DOHH2 (cell line): Measurements from ENCODE around the gene IER5.

ENCODE experiments used
- H3F3A ChIP-seq: fragments of 200-600 bp; sonication (generic), shearing (Covaris generic); 2 replicates; pipeline ENCODE4 v1.6.0; 2016; ENCODE audit warnings: antibody characterized with exemption, mild to moderate bottlenecking; ENCODE audit not compliant: control insufficient read depth, insufficient read depth
- H3K27ac ChIP-seq: fragments of 200-600 bp; sonication (generic); 2 replicates; pipeline ENCODE4 v1.5.1; 2014; ENCODE audit warnings: low read depth, mild to moderate bottlenecking, low read length, moderate library complexity
- H3K27me3 ChIP-seq: fragments of 200-600 bp; sonication (generic); 2 replicates; pipeline ENCODE4 v1.6.1; 2014; ENCODE audit warnings: mild to moderate bottlenecking, low read length, mixed read lengths; ENCODE audit not compliant: control insufficient read depth
- H3K36me3 ChIP-seq: fragments of 200-600 bp; sonication (generic); 2 replicates; pipeline ENCODE4 v1.6.1; 2014; ENCODE audit warnings: mild to moderate bottlenecking, low read length, moderate library complexity, mixed read lengths; ENCODE audit not compliant: control insufficient read depth
- H3K4me1 ChIP-seq: fragments of 200-600 bp; sonication (generic); 2 replicates; pipeline ENCODE4 v1.6.1; 2014; ENCODE audit warnings: mild to moderate bottlenecking, low read length, mixed read lengths; ENCODE audit not compliant: control insufficient read depth
- H3K4me2 ChIP-seq: fragments of 200-600 bp; sonication (generic); 2 replicates; pipeline ENCODE4 v1.6.0; 2014; ENCODE audit warnings: mild to moderate bottlenecking, low read length, moderate library complexity
- H3K4me3 ChIP-seq: fragments of 200-600 bp; sonication (generic); 2 replicates; pipeline ENCODE4 v1.5.1; 2014; ENCODE audit warnings: mild to moderate bottlenecking, low read length, mixed read lengths
- H3K79me2 ChIP-seq: fragments of 200-600 bp; sonication (generic); 2 replicates; pipeline ENCODE4 v1.6.1; 2014; ENCODE audit warnings: mild to moderate bottlenecking, low read length, mixed read lengths; ENCODE audit not compliant: control insufficient read depth
- H3K9me2 ChIP-seq: fragments of 200-600 bp; sonication (generic); replicated peaks from 2 replicates; pipeline ENCODE4 v1.6.1; 2014; ENCODE audit warnings: mild to moderate bottlenecking, low read length, mixed read lengths; ENCODE audit not compliant: control insufficient read depth
- H3K9me3 ChIP-seq: fragments of 200-600 bp; sonication (generic); 2 replicates; pipeline ENCODE4 v1.6.1; 2014; ENCODE audit warnings: antibody characterized with exemption, low read length, mixed read lengths; ENCODE audit not compliant: control insufficient read depth, insufficient read depth
- H4K20me1 ChIP-seq: fragments of 200-600 bp; sonication (generic); 2 replicates; pipeline ENCODE4 v1.6.0; 2014; ENCODE audit warnings: low read depth, mild to moderate bottlenecking, antibody characterized with exemption, low read length, moderate library complexity; ENCODE audit not compliant: control insufficient read depth, insufficient read depth
- EZH2phosphoT487 ChIP-seq: fragments of 200-600 bp; sonication (generic); IDR thresholded peaks from 2 replicates; pipeline ENCODE4 v1.6.1; 2017; ENCODE audit warnings: borderline replicate concordance, mild to moderate bottlenecking, antibody characterized with exemption, low read length, moderate library complexity, mixed read lengths
- TF ChIP-seq, protein P1 (sequence below): fragments of 200-600 bp; sonication (generic); IDR thresholded peaks from one replicate; pipeline ENCODE4 v1.5.1; 2014; ENCODE audit warnings: antibody characterized with exemption, mild to moderate bottlenecking, low read depth, low read length; ENCODE audit not compliant: poor library complexity, severe bottlenecking

Gene IER5

DNA sequence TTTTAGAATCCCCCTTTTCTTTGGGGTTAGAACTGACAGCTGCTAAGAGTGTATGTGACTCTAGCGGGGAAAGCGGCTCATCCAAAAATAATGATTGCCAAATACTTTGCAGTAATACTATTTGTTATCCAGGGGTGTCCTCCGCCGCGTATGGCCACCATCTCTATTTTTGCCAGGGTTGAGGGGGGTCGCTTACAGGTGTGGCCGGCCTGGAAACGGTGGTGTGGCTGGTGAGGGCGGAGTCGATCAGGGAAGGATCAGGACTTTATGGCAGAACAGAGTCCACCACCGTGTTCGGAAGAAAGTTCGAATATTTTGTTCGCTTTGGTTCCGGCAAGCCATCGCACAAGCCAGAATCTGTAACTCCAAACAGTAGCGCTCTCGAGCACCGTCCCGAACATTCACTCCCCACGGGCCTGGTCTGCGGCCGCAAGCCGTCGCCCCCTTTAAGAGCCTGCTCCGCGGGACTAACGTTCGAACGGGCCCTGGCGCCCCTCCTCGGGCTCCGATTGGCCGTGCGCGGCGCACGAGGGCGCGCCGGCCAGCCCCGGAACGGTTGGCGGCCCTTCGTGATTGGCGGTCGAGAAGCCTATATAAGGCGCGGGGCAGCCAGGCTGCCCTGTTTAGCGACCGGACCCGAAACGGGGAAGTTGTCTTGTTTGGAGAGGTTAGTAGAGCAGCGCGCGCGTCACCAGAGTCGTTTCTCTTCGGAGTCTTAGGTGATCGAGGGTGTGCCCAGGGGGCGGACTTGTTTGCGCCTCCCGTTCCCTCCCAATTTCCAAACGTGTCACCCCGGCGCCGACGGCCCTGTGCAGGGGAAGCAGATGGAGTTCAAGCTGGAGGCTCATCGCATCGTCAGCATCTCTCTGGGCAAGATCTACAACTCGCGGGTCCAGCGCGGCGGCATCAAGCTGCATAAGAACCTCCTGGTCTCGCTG is at the start of gene IER5:
TSS of gene IER5 (plus strand) at position 622 of the 938 bp plus-strand sequence. CDS start at position 825, 203 bp downstream.
- peaks cover 42% of the 10 kb centered on the region for H3K79me2 ChIP-seq
- peak within 1 kb of the TSS; percentile 98 for H3K4me3 ChIP-seq
- peaks cover 17% of the 10 kb centered on the region for H4K20me1 ChIP-seq
- TF ChIP-seq, protein P1, sequence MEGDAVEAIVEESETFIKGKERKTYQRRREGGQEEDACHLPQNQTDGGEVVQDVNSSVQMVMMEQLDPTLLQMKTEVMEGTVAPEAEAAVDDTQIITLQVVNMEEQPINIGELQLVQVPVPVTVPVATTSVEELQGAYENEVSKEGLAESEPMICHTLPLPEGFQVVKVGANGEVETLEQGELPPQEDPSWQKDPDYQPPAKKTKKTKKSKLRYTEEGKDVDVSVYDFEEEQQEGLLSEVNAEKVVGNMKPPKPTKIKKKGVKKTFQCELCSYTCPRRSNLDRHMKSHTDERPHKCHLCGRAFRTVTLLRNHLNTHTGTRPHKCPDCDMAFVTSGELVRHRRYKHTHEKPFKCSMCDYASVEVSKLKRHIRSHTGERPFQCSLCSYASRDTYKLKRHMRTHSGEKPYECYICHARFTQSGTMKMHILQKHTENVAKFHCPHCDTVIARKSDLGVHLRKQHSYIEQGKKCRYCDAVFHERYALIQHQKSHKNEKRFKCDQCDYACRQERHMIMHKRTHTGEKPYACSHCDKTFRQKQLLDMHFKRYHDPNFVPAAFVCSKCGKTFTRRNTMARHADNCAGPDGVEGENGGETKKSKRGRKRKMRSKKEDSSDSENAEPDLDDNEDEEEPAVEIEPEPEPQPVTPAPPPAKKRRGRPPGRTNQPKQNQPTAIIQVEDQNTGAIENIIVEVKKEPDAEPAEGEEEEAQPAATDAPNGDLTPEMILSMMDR: no peak
- TF ChIP-seq EZH2phosphoT487: no peak
- peaks cover 43% of the 10 kb centered on the region for H3K4me1 ChIP-seq
- H3K4me2 ChIP-seq: peak within 1 kb of the TSS; percentile 78
- peak within 1 kb of the TSS; percentile 61 for H3K27ac ChIP-seq
- H3K9me2 ChIP-seq: no peaks in the 10 kb centered on the region
- H3K36me3 ChIP-seq: peaks cover 33% of the 10 kb centered on the region
- no peaks in the 10 kb centered on the region for H3K9me3 ChIP-seq
- H3K27me3 ChIP-seq: no peaks in the 10 kb centered on the region; the same call in 1 of the 2 replicates
- H3F3A ChIP-seq: peaks cover 17% of the 10 kb centered on the region

DNA sequence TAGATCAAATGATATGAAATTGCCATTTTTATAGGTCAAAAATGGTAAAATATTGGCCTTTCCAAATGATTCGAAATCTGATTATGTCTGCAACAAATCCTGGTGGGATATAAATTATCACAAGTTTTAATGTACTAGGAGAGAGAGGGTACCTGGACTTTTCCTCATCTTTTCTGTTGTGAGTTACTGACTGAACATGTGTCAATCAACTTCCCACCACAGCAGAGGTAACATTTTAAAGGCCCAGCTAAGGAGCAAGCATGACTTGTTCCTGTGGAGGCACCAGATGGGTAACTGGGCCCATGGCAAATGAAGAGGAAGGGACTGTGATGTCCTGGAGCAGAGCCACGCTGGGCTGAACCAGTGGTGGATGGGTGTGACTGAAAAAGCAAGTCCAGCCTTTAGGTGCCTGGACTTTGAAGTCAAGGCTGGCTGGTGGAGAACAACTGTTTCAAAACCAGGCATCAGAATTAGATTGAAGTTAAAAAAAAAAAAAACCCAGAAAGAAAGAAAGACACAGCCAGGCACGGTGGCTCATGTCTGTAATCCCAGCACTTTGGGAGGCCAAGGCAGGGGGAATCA is 48.1 kb upstream of the IER5 start:
- no peaks in the 10 kb centered on the region for H3F3A ChIP-seq
- H3K4me3 ChIP-seq: no peak overlapping the region
- no peak overlapping the region for H3K4me2 ChIP-seq
- H3K9me2 ChIP-seq: no peaks in the 10 kb centered on the region
- no peaks in the 10 kb centered on the region for H3K36me3 ChIP-seq
- H4K20me1 ChIP-seq: 0 out of 2 replicates have a peak, but pooled peaks cover 3% of the 10 kb centered on the region
- H3K27me3 ChIP-seq: no peaks in the 10 kb centered on the region
- TF ChIP-seq EZH2phosphoT487: no peak
- TF ChIP-seq, protein P1: no peak
- H3K27ac ChIP-seq: no peak overlapping the region
- no peaks in the 10 kb centered on the region for H3K9me3 ChIP-seq
- H3K79me2 ChIP-seq: peaks cover 10% of the 10 kb centered on the region
- peaks cover 13% of the 10 kb centered on the region for H3K4me1 ChIP-seq

DNA sequence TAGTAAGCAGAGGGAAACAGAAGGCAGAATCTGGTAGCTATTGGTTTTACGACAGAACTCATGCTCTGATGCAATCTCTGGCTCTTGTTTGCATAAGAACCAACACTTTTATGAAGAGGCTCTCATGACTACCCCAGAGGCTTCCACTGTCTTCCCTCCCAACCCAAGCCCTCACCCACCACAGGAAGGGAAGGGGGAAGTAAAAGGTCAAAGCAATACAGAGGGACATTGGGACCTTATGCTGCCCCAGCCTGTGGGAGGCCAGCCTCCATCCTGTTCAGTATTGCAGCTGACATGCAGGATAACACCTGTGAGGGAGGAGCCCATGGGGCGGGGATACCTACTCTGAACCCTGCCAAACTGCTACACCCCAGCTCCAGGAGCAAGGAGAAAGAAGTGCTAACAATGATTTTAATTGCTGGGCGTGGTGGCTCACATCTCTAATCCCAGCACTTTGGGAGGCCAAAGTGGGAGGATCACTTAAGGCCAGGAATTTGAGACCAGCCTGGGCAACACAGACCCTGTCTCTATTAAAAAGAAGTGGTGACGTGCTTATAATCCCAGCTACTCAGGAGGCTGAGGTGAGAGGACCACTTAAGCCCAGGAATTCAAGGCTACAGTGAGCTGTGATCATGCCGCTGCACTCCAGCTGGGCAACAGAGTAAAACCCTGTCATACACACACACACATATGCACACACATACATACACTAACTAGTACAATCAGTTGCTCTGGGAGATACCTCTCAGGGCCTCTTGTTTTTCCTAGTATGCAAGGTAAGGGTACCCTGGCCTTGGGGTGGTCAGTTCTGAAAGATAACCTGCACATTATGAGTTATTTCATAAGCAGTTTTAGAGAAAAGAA is 45.2 kb upstream of the IER5 start:
- Histone ChIP-seq H3K4me2 (no peak overlapping the region), H3K27ac (no peak overlapping the region), H3K9me3 (no peaks in the 10 kb centered on the region), H3K4me3 (no peak overlapping the region), H3F3A (no peaks in the 10 kb centered on the region), H3K9me2 (no peaks in the 10 kb centered on the region), H4K20me1 (0 out of 2 replicates have a peak, but pooled peaks cover 3% of the 10 kb centered on the region), H3K79me2 (no peaks in the 10 kb centered on the region), H3K27me3 (no peaks in the 10 kb centered on the region), H3K4me1 (0 out of 2 replicates have a peak, but pooled peaks cover 2% of the 10 kb centered on the region), H3K36me3 (no peaks in the 10 kb centered on the region)
- TF ChIP-seq, protein P1: no peak
- no peak for TF ChIP-seq EZH2phosphoT487
